ENCODE data around the gene TP53RK.

DNA sequence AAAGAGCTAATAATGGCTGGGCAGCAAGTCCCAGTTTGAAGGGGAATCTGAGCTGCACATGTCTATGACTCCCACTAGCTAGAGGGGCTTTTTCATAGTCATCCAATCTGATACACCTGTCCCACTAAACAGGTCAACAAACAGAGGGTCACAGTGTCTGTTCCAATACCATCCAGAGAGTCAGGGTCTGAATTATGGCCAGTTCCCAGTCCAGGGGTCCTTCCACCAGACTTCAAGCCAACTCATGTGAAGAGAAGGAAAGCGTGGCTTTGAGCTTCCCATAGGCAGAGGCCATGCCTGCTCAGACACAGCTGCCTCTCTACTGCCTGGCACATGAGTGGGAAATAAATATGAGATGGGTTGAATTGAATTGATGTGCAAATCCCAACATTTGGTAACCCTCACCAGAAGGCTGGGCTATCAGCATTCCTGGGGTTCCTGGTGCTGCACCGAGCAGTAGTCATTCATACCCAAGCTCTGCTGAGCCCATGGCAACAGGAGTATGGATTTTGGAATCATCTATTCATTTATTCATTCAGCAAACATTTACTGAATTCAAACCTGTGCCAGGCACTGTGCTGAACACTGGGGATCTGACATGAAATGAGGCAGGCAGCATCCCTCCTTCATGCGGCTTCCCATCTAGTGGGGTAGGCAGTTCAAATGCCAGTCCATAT lies 17.2 kb downstream of the TP53RK start:
- TF ChIP-seq, protein P1, sequence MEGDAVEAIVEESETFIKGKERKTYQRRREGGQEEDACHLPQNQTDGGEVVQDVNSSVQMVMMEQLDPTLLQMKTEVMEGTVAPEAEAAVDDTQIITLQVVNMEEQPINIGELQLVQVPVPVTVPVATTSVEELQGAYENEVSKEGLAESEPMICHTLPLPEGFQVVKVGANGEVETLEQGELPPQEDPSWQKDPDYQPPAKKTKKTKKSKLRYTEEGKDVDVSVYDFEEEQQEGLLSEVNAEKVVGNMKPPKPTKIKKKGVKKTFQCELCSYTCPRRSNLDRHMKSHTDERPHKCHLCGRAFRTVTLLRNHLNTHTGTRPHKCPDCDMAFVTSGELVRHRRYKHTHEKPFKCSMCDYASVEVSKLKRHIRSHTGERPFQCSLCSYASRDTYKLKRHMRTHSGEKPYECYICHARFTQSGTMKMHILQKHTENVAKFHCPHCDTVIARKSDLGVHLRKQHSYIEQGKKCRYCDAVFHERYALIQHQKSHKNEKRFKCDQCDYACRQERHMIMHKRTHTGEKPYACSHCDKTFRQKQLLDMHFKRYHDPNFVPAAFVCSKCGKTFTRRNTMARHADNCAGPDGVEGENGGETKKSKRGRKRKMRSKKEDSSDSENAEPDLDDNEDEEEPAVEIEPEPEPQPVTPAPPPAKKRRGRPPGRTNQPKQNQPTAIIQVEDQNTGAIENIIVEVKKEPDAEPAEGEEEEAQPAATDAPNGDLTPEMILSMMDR (IDR thresholded peaks at IDR 0.05; ENCODE audit: low read depth, low read length, poor library complexity, severe bottlenecking) = no peak
- no peak for TF ChIP-seq EZH2phosphoT487 (IDR thresholded peaks at IDR 0.05; ENCODE audit: borderline replicate concordance, low read length)

Data from DOHH2 (cell line).